B cell (primary cell): ENCODE data around the gene PRDM15. TPM values are rescaled to one million over a fixed set of nuclear protein-coding genes. Genes with fewer than 3 reads are reported as not detected.

Experiments used
- ATAC-seq: fragments of 200-7000 bp; cut with Tn5 transposase; one replicate; pipeline ENCODE4 v1.10.0; 2021; ENCODE audit warnings: low read depth, mild to moderate bottlenecking, moderate number of reproducible peaks, moderate library complexity
- CTCF ChIA-PET: fragments of 350-600 bp; sonication (Branson Sonifier 250); formaldehyde crosslinking; loops from one replicate; lab custom pipeline; 2021; ENCODE audit warnings: antibody characterized with exemption, inconsistent platforms; lab: Charles Lee
- POLR2A ChIA-PET: fragments of 350-600 bp; sonication (Branson Sonifier 250); formaldehyde crosslinking; loops from one replicate; lab custom pipeline; 2021; ENCODE audit warnings: antibody characterized with exemption; lab: Charles Lee
- DNase-seq: peaks from one replicate; pipeline ENCODE4 v3.0.0; 2013
- H2AFZ ChIP-seq: 2 replicates; pipeline ENCODE4 v1.6.1; 2012; ENCODE audit warnings: mild to moderate bottlenecking, low read depth, low read length; ENCODE audit not compliant: insufficient read depth, poor library complexity, severe bottlenecking
- H3K27ac ChIP-seq, 2 donors: 1 replicate in 1 of 2; 2 replicates in 1 of 2; pipeline ENCODE4 v1.5.1; 2012 to 2013; ENCODE audit warnings: low read length in 2 of 2, mild to moderate bottlenecking in 2 of 2, moderate library complexity in 1 of 2
- H3K27me3 ChIP-seq, 4 experiments: fragments of 200-600 bp in 1 of 4; sonication (generic) in 1 of 4; replicated peaks in 1 of 4; 1 replicate in 2 of 4; 2 replicates in 2 of 4; pipeline versions ENCODE4 v1.6.1 to v1.7.0; 2013 to 2016; ENCODE audit warnings: low read length in 3 of 4, mild to moderate bottlenecking in 2 of 4, mixed read lengths in 1 of 4, moderate library complexity in 1 of 4; ENCODE audit not compliant: insufficient read depth in 4 of 4, control insufficient read depth in 3 of 4; ENCODE audit errors: control extremely low read depth in 1 of 4
- H3K36me3 ChIP-seq, 2 experiments: replicated peaks in 1 of 2; 1 replicate in 1 of 2; 2 replicates in 1 of 2; pipeline versions ENCODE4 v1.6.1 to v1.7.1; 2013; ENCODE audit warnings: low read length in 1 of 2; ENCODE audit not compliant: insufficient read depth in 2 of 2, control insufficient read depth in 1 of 2; ENCODE audit errors: control extremely low read depth in 1 of 2, extremely low read depth in 1 of 2
- H3K4me1 ChIP-seq, 2 donors: fragments of 200-600 bp in 1 of 2; sonication (generic) in 1 of 2; 1 replicate in 1 of 2; 2 replicates in 1 of 2; pipeline versions ENCODE4 v1.5.1 to v1.6.1; 2013 to 2017; ENCODE audit warnings: low read length in 2 of 2; ENCODE audit not compliant: control insufficient read depth in 2 of 2, insufficient read depth in 2 of 2
- H3K4me2 ChIP-seq: replicated peaks from 2 replicates; pipeline ENCODE3; 2012; ENCODE audit warnings: mild to moderate bottlenecking, low read depth, low read length; ENCODE audit not compliant: poor library complexity, severe bottlenecking
- H3K4me3 ChIP-seq, 5 experiments: fragments of 200-600 bp in 1 of 5; sonication (generic) in 1 of 5; 1 replicate in 3 of 5; 2 replicates in 2 of 5; pipeline versions ENCODE4 v1.5.1 to v1.7.0; 2011 to 2016; ENCODE audit warnings: low read length in 4 of 5, mild to moderate bottlenecking in 4 of 5, low read depth in 2 of 5, control low read depth in 1 of 5, moderate library complexity in 1 of 5; ENCODE audit not compliant: insufficient read depth in 1 of 5; ENCODE audit errors: control extremely low read depth in 1 of 5, extremely low read depth in 1 of 5
- H3K79me2 ChIP-seq: fragments of 200-600 bp; sonication (generic); one replicate; pipeline ENCODE4 v1.6.0; 2016; ENCODE audit warnings: low read length; ENCODE audit not compliant: control insufficient read depth, insufficient read depth
- H3K9ac ChIP-seq: fragments of 200-600 bp; sonication (generic); 2 replicates; pipeline ENCODE4 v1.6.1; 2017; ENCODE audit warnings: mild to moderate bottlenecking, low read length, moderate library complexity
- H3K9me3 ChIP-seq, 3 donors: one replicate each; pipeline versions ENCODE4 v1.6.1 to v1.7.1; 2013; ENCODE audit warnings: low read length in 2 of 3; ENCODE audit not compliant: control insufficient read depth in 2 of 3, insufficient read depth in 1 of 3; ENCODE audit errors: control extremely low read depth in 1 of 3
- H4K20me1 ChIP-seq: 2 replicates; pipeline ENCODE4 v1.6.0; 2012; ENCODE audit warnings: mild to moderate bottlenecking, low read length; ENCODE audit not compliant: insufficient read depth, control insufficient read depth, poor library complexity, severe bottlenecking
- H3K27ac Mint-ChIP-seq: one replicate; pipeline ENCODE4 v1.8.0; 2021; ENCODE audit warnings: mixed read lengths
- H3K27me3 Mint-ChIP-seq: one replicate; pipeline ENCODE4 v1.8.0; 2021; ENCODE audit warnings: mixed read lengths
- H3K4me1 Mint-ChIP-seq: one replicate; pipeline ENCODE4 v1.8.0; 2021; ENCODE audit warnings: mixed read lengths
- H3K4me3 Mint-ChIP-seq: one replicate; pipeline ENCODE4 v1.8.0; 2021; ENCODE audit warnings: mixed read lengths
- H3K9me3 Mint-ChIP-seq: one replicate; pipeline ENCODE4 v1.8.0; 2022; ENCODE audit warnings: mixed read lengths; ENCODE audit not compliant: insufficient read depth
- EZH2 ChIP-seq: IDR thresholded peaks from 2 replicates; pipeline ENCODE4 v1.6.1; 2012; ENCODE audit warnings: borderline replicate concordance, low read depth, mild to moderate bottlenecking, moderate library complexity, low read length; ENCODE audit not compliant: insufficient read depth, poor library complexity, severe bottlenecking
- WGBS: methylation state at CpG from one replicate; pipeline ENCODE4 v1.1.5; 2013; ENCODE audit warnings: missing lambda C conversion rate; ENCODE audit not compliant: insufficient coverage; 5-methylcytosine and 5-hydroxymethylcytosine counted together
- intact Hi-C: fragments of 100-400 bp; cut with micrococcal nuclease; formaldehyde crosslinking; loops from one replicate; pipeline ENCODE4 v1.10.0; 2022
- polyA plus RNA-seq: library from polyadenylated mRNA; depleted of rRNA; stranded (reverse); fragments of >200 nt; gene quantifications from 2 replicates; pipeline ENCODE4 v1.2.3, GENCODE V29; 2012
- total RNA-seq, 2 donors: library from RNA; stranded (reverse); fragments of 120-200 nt in 1 of 2; gene quantifications; 1 replicate in 1 of 2; 2 replicates in 1 of 2; pipeline versions ENCODE4 v1.2.3 to v1.2.4, GENCODE V29; 2013 to 2022
- TF ChIP-seq, protein P1 (sequence below): fragments of 200-600 bp; IDR thresholded peaks from one replicate; pipeline ENCODE4 v1.8.0; 2022; ENCODE audit warnings: antibody characterized with exemption, mild to moderate bottlenecking

PRDM15 gene
- total and polyA plus RNA-seq, 2 donors (not counting 1 experiment from before 2014, with no cell fraction given), result 21.3 to 29.2 TPM

DNA sequence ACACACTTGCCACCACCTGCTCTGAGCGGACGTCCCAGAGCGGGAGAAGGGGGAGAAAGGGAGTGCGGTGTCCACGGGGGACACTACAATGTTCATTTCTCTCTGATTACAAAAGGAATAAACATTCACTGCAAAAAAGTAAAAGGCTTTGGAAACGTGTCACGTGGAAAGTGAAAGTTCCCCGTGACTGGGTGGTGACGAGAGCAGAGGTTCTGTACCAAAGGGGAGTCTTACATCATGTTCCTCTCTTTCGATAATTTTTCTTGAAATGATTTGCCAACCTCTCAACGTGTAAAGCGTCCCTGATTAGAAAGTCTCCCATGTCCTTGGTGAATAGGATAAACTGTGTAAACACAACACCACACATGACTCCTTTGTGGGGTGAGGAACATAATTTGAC lies 22.0 kb upstream of the PRDM15 start:
- Histone ChIP-seq H4K20me1 (no peaks in the 10 kb centered on the region), H3K4me1 (peaks cover 2% of the 10 kb centered on the region in 2 donors), H2AFZ (no peak overlapping the region), H3K36me3 (peaks cover 0 to 12% of the 10 kb centered on the region in 2 experiments), H3K79me2 (no peaks in the 10 kb centered on the region), H3K4me3 (no peak overlapping the region), H3K27me3 (no peaks in the 10 kb centered on the region), H3K9ac (no peak overlapping the region), H3K9me3 (no peaks in the 10 kb centered on the region), H3K27ac (no peak overlapping the region), H3K4me2 (no peak overlapping the region)
- H3K27ac Mint-ChIP-seq, result no peak overlapping the region
- POLR2A ChIA-PET, result no interaction called here
- ATAC-seq, result no peak
- H3K4me1 Mint-ChIP-seq, result peaks cover 4% of the 10 kb centered on the region
- intact Hi-C loops, result no loop called here
- no peaks in the 10 kb centered on the region for H3K9me3 Mint-ChIP-seq
- H3K4me3 Mint-ChIP-seq, result no peak overlapping the region
- CTCF ChIA-PET, result no interaction called here
- 53% methylated on average over 3 of the region's 12 CpGs for WGBS
- DNase-seq, result no peak
- TF ChIP-seq, protein P1, sequence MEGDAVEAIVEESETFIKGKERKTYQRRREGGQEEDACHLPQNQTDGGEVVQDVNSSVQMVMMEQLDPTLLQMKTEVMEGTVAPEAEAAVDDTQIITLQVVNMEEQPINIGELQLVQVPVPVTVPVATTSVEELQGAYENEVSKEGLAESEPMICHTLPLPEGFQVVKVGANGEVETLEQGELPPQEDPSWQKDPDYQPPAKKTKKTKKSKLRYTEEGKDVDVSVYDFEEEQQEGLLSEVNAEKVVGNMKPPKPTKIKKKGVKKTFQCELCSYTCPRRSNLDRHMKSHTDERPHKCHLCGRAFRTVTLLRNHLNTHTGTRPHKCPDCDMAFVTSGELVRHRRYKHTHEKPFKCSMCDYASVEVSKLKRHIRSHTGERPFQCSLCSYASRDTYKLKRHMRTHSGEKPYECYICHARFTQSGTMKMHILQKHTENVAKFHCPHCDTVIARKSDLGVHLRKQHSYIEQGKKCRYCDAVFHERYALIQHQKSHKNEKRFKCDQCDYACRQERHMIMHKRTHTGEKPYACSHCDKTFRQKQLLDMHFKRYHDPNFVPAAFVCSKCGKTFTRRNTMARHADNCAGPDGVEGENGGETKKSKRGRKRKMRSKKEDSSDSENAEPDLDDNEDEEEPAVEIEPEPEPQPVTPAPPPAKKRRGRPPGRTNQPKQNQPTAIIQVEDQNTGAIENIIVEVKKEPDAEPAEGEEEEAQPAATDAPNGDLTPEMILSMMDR, result no peak
- TF ChIP-seq EZH2, result no peak
- no peaks in the 10 kb centered on the region for H3K27me3 Mint-ChIP-seq

DNA sequence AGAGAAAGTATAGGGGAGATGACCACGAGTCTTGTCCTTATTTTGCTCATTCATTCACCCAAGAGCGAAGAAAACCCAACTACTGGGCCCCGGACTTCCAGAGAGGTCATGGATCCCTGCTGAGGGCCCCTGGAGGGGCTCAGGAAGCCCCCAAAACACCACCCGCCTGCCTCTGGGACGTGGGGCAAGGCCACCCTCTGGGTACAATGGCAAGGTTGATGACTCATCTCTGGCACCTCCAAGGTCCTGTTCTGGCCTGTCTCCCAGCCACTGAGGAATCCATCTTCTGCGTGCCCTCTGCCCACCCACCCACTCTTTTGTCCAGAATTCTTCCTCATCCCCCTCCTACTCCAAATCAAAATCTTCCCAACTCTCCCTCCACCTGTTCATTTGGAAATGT lies 21.3 kb upstream of the PRDM15 start:
- H3K4me2 ChIP-seq, result no peak overlapping the region
- ATAC-seq, result no peak
- H3K79me2 ChIP-seq, result no peaks in the 10 kb centered on the region
- DNase-seq, result no peak
- no peak overlapping the region for H3K27ac ChIP-seq
- H3K36me3 ChIP-seq, result peaks cover 0 to 12% of the 10 kb centered on the region in 2 experiments
- H3K4me3 Mint-ChIP-seq, result no peak overlapping the region
- no peaks in the 10 kb centered on the region for H3K27me3 Mint-ChIP-seq
- H3K4me3 ChIP-seq, result no peak overlapping the region
- peaks cover 7 to 8% of the 10 kb centered on the region in 2 donors for H3K4me1 ChIP-seq
- H4K20me1 ChIP-seq, result no peaks in the 10 kb centered on the region
- ChIA-PET POLR2A (no interaction called here), CTCF (no interaction called here)
- no peaks in the 10 kb centered on the region for H3K27me3 ChIP-seq
- H3K9me3 ChIP-seq, result no peaks in the 10 kb centered on the region
- H3K4me1 Mint-ChIP-seq, result peaks cover 11% of the 10 kb centered on the region
- intact Hi-C loops, result no loop called here
- H2AFZ ChIP-seq, result no peak overlapping the region
- no peaks in the 10 kb centered on the region for H3K9me3 Mint-ChIP-seq
- 92% methylated on average over 6 of the region's 6 CpGs for WGBS
- TF ChIP-seq, protein P1, result no peak
- H3K27ac Mint-ChIP-seq, result no peak overlapping the region
- H3K9ac ChIP-seq, result no peak overlapping the region
